A673 (cell line): ENCODE measurements around the gene HJURP. TPM values are rescaled to one million over a fixed set of nuclear protein-coding genes. Genes with fewer than 3 reads are reported as not detected.

Experiments
- BruUV-seq: library from RNA; stranded (reverse); fragments of 400-500 nt; replicated peaks from 2 replicates; lab custom pipeline; 2021; lab: Mats Ljungman, UMichigan
- CTCF ChIA-PET: fragments of 300-600 bp; sonication (Branson Sonifier 250); formaldehyde crosslinking; loops from one replicate; lab custom pipeline; 2022; ENCODE audit warnings: antibody characterized with exemption; lab: Charles Lee
- POLR2A ChIA-PET: fragments of 300-600 bp; sonication (Branson Sonifier 250); formaldehyde crosslinking; loops from one replicate; lab custom pipeline; 2022; ENCODE audit warnings: antibody characterized with exemption; ENCODE audit not compliant: low non-redundant PET; lab: Charles Lee
- DNase-seq: peaks from one replicate; pipeline ENCODE4 v3.0.0-alpha.2; 2015; ENCODE audit warnings: low spot score
- H3K27ac ChIP-seq: fragments of 200-600 bp; sonication (generic); 2 replicates; pipeline ENCODE4 v1.5.1; 2016; ENCODE audit warnings: mixed run types, low read depth, mild to moderate bottlenecking, mixed read lengths, antibody characterized with exemption, low read length; ENCODE audit not compliant: poor library complexity, severe bottlenecking
- H3K27me3 ChIP-seq: fragments of 200-600 bp; sonication (generic); replicated peaks from 2 replicates; pipeline ENCODE4 v1.6.1; 2017; ENCODE audit warnings: mixed run types, low read depth, mild to moderate bottlenecking, mixed read lengths, antibody characterized with exemption, low read length; ENCODE audit not compliant: insufficient read depth, poor library complexity
- H3K36me3 ChIP-seq: fragments of 200-600 bp; sonication (generic); 2 replicates; pipeline ENCODE4 v1.6.1; 2016; ENCODE audit warnings: mixed run types, mild to moderate bottlenecking, mixed read lengths, antibody characterized with exemption, low read length; ENCODE audit not compliant: insufficient read depth, poor library complexity, severe bottlenecking
- H3K4me1 ChIP-seq: fragments of 200-600 bp; sonication (generic); 2 replicates; pipeline ENCODE4 v1.6.1; 2017; ENCODE audit warnings: mixed run types, mild to moderate bottlenecking, mixed read lengths, antibody characterized with exemption, low read length; ENCODE audit not compliant: insufficient read depth, poor library complexity, severe bottlenecking
- H3K4me3 ChIP-seq: fragments of 200-600 bp; sonication (generic); 2 replicates; pipeline ENCODE4 v1.5.1; 2016; ENCODE audit warnings: low read depth, mixed run types, mild to moderate bottlenecking, mixed read lengths, low read length; ENCODE audit not compliant: poor library complexity, severe bottlenecking
- H3K9me3 ChIP-seq: fragments of 200-600 bp; sonication (generic); 2 replicates; pipeline ENCODE4 v1.6.1; 2016; ENCODE audit warnings: mixed run types, low read depth, mild to moderate bottlenecking, mixed read lengths, antibody characterized with exemption, low read length; ENCODE audit not compliant: poor library complexity, severe bottlenecking
- EZH2 ChIP-seq: fragments of 200-600 bp; sonication (generic); IDR thresholded peaks from 2 replicates; pipeline ENCODE4 v1.6.1; 2017; ENCODE audit warnings: borderline replicate concordance, low read depth, mild to moderate bottlenecking, mixed read lengths, antibody characterized with exemption, low read length; ENCODE audit not compliant: poor library complexity, severe bottlenecking
- intact Hi-C: fragments of 100-400 bp; cut with micrococcal nuclease; formaldehyde crosslinking; loops from one replicate; pipeline ENCODE4 v1.10.0; 2022; ENCODE audit not compliant: unreplicated experiment
- total RNA-seq: library from RNA; stranded (reverse); gene quantifications from 2 replicates; pipeline ENCODE4 v1.2.3, GENCODE V29; 2021
- TF ChIP-seq, protein P1 (sequence below): fragments of 300-800, 200-600 bp; sonication (generic); conservative IDR thresholded peaks from 2 replicates; pipeline ENCODE4 v1.5.1; 2017; ENCODE audit warnings: low read depth, mild to moderate bottlenecking, antibody characterized with exemption, low read length, moderate library complexity, mixed read lengths

Gene HJURP
- total RNA-seq, 1 experiment from 2014 or later: 103 TPM

DNA sequence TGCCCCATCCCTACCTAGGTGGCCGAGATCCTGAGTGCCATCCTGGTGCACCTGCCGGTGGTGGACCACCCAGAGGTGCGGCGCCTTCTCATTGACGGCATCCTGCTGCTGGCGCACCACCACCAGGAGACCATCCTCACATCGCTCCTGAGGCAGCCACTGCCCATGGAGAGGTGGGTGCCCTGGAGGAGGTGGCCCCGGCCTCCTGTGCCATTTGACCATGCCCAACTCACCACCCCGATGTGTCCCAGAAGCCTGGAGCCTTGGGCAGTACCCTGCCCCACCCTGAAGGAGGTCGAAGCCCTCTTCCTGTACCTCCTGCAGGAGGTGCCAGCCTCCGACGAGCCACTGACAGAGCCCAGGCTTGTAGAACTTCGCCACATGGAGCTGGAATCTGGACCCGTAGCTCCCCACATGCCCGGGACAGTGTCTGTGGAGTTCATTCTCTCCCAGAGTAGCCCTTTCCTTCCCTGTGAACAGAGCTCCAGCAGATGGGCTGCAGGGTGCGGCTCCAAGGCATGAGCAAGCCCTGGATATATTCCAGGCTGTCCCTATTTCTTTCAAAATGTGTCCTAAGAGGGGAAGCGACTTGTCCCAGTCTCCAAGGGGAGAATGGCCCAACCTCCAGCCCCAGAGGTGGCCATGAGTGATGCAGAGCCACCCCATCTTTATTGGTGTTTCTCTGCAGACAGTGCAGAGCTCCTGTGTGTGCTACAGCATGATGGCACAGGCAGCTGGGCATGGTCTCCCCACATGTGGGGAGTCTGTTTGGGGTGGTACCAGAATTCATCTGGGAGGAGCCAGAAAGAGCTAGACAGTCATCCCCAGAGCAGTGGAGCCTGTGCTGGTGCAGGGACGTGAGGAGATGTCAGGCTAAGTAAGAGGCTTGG is 34.2 kb downstream of the HJURP start:
- TF ChIP-seq, protein P1, sequence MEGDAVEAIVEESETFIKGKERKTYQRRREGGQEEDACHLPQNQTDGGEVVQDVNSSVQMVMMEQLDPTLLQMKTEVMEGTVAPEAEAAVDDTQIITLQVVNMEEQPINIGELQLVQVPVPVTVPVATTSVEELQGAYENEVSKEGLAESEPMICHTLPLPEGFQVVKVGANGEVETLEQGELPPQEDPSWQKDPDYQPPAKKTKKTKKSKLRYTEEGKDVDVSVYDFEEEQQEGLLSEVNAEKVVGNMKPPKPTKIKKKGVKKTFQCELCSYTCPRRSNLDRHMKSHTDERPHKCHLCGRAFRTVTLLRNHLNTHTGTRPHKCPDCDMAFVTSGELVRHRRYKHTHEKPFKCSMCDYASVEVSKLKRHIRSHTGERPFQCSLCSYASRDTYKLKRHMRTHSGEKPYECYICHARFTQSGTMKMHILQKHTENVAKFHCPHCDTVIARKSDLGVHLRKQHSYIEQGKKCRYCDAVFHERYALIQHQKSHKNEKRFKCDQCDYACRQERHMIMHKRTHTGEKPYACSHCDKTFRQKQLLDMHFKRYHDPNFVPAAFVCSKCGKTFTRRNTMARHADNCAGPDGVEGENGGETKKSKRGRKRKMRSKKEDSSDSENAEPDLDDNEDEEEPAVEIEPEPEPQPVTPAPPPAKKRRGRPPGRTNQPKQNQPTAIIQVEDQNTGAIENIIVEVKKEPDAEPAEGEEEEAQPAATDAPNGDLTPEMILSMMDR: no peak
- no peak for TF ChIP-seq EZH2
- Histone ChIP-seq H3K27ac (no peak overlapping the region), H3K4me1 (no peaks in the 10 kb centered on the region), H3K27me3 (no peaks in the 10 kb centered on the region), H3K36me3 (no peaks in the 10 kb centered on the region), H3K4me3 (no peak overlapping the region), H3K9me3 (no peaks in the 10 kb centered on the region)
- BruUV-seq: no TSS peak
- ChIA-PET CTCF (no interaction called here), POLR2A (no interaction called here)
- DNase-seq: no peak
- intact Hi-C loops: no loop called here

DNA sequence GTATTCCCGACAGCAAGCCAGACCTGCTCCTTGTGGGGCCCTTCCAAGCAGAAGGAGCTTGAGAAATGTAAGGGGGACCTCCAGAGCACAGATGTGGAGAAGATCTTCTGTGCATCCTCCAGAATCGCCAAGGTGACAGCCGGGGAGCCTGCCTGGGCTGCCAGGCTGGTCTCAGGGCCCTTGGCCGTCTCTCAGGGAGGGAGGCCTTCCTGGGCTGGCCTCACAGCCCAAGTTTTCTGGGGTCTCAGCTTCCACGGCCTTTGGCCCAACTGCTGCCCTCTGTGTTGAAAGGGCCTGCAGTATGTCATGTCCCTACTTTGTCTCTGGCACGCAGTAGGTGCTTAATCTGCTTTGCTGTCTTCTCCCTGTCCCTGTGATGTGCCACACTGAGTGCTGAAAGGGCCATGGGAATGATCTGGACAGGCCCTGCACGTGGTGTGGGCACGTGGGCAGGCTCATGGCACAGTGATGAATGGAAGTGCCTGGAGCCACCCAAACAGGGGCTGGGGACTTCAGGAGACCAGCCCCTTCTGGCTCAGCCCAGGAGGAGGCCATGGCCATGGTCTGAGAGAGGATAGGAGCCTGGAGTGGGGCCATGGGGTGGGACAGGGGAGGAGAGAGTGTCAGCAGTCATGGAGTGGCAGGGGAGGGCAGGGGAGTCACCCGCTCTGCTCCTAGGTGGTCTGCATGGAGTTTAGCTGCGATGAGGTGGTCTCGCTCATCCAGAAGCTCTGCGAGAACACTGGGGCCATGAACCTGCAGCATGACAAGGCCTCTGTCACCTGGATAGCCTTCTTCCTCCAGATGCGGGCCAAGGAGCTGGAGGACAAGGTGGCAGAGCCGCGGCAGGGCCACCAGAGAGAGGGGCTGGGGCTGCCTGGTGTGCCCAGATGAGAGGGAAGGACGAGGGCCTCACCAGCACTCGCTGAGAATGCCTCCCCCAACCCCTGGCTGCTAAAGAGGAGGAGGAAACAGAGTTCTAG is 35.4 kb downstream of the HJURP start:
- Histone ChIP-seq H3K9me3 (no peaks in the 10 kb centered on the region), H3K27ac (no peak overlapping the region), H3K36me3 (no peaks in the 10 kb centered on the region), H3K4me3 (no peak overlapping the region), H3K27me3 (no peaks in the 10 kb centered on the region), H3K4me1 (no peaks in the 10 kb centered on the region)
- intact Hi-C loops: no loop called here
- DNase-seq: no peak
- TF ChIP-seq, protein P1: no peak
- TF ChIP-seq EZH2: no peak
- ChIA-PET POLR2A (no interaction called here), CTCF (no interaction called here)
- BruUV-seq: no TSS peak

DNA sequence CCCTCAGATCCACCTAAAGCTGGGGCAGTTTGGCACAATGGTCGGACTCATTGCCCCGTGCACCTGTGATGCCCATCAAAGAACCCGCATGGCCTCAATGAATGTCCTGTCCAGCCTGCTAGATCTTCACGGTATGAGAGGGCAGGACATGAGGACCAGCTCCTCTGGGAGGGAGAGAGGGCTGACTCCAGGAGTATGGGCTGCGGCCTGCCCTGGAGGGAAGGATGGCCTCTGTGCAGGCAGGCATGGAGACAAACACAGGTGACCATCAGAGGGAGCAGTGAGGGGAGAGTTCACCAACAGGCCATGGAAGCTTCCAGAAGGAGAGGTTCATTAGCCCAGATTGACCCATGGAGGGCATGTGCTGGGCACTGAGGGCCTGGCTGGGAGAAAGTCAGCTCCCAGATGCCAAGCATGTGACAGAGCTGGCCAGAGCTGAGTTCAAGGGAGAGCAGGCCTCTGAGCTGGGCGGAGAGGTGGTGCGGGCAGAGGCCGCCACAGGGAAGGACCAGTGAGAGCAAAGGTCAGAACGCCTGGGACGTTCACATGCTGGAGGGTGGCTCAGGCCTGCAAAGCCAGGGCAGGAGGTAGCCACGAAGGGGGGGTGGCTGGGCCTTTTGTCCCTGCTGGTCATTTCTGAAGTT is 36.2 kb downstream of the HJURP start:
- no peaks in the 10 kb centered on the region for H3K36me3 ChIP-seq
- ChIA-PET POLR2A (no interaction called here), CTCF (no interaction called here)
- H3K4me3 ChIP-seq: no peak overlapping the region
- H3K27me3 ChIP-seq: no peaks in the 10 kb centered on the region
- no peak for TF ChIP-seq EZH2
- TF ChIP-seq, protein P1: no peak
- intact Hi-C loops: no loop called here
- BruUV-seq: no TSS peak
- H3K9me3 ChIP-seq: no peaks in the 10 kb centered on the region
- H3K4me1 ChIP-seq: no peaks in the 10 kb centered on the region
- no peak overlapping the region for H3K27ac ChIP-seq
- no peak for DNase-seq
